Stimulated activated CD8-positive, alpha-beta memory T cell treated with anti-CD3 and anti-CD28 coated beads, Interleukin-4, amount 100 ng/mL, for 48 hours (primary cell): Measurements from ENCODE around the gene SUZ12.
"Not testable (repeated sequence)": the region's sequence is repeated elsewhere in the genome, so short reads cannot be mapped to it uniquely, and the experiment has no call there.

Experiments
- DNase-seq: peaks from one replicate; pipeline ENCODE4 v3.0.0-alpha.2; 2020

Gene SUZ12

DNA sequence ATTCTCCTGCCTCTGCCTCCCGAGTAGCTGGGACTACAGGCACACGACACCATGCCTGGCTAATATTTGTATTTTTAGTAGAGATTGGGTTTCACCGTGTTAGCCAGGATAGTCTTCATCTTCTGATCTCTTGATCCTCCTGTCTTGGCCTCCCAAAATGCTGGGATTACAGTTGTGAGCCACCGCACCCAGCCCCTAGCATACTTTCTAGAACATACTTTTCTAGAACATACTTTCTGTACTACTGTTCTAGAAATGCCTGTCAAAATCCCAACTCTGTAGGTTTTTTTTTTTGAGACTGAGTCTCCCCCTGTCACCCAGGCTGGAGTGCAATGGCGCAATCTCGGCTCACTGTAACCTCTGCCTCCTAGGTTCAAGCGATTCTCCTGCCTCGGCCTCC is 27.3 kb downstream of the SUZ12 start:
- DNase-seq = not testable (repeated sequence)

DNA sequence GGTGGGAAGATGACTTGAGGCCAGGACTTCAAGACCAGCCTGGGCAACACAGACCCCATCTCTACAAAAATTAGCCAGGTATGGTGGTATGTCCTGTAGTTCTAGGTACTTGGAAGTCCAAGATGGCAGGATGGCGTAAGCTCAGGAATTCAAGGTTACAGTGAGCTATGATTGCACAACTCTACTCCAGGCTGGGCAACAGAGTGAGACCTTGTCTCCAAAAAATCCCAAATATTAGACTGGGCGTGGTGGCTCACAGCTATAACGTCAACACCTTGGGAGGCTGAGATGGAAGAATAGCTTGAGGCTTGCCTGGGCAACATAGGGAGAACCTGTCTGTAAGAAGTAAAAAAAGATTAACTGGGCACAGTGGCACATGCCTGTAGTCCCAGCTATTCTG is 30.8 kb downstream of the SUZ12 start:
- no peak for DNase-seq

DNA sequence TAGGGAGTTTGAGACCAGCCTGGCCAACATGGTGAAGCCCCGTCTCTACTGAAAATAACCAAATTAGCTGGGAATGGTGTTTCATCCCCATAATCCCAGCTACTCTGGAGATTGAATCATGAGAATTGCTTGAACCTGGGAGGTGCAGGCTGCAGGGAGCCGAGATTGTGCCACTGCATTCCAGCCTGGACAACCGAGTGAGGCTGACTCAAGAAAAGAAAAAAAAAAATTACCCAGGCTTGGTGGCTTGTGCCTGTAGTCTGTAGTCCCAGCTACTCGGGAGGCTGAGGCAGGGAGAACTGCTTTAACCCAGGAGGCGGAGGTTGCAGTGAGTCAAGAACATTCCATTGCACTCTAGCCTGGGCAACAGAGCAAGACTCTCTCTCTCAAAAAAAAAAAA is 33.6 kb downstream of the SUZ12 start:
- not testable (repeated sequence) for DNase-seq

DNA sequence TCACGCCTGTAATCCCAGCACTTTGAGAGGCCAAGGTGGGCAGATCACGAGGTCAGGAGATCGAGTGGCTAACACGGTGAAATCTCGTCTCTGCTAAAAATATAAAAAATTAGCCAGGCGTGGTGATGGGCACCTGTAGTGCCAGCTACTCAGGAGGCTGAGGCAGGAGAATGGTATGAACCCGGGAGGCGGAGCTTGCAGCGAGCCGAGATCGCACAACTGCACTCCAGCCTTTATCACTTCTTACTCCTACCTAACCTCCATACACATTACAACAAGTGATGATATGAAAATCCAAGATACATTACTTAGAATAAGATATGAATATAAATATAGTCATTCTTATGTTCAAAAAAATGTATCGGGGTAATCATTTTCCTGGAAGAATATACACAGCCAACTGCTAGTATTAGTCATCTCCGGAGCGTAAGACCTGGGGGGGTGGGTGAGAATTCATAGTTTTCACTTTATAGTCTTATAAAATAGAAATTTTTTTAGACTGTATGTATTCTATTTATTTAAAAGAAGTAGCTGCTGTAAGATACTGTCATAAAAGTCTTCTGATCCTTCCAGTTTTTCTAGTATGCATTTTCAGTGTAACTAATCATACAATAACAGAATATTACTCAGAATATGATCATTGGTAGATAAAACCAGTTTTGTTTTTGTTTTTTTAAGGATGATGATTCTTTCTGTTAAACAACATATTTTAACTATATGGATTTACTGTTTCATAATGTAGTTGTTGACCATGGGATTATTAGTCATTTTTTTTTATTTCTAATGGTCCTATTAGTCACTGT is 37.7 kb downstream of the SUZ12 start:
- not testable (repeated sequence) for DNase-seq

DNA sequence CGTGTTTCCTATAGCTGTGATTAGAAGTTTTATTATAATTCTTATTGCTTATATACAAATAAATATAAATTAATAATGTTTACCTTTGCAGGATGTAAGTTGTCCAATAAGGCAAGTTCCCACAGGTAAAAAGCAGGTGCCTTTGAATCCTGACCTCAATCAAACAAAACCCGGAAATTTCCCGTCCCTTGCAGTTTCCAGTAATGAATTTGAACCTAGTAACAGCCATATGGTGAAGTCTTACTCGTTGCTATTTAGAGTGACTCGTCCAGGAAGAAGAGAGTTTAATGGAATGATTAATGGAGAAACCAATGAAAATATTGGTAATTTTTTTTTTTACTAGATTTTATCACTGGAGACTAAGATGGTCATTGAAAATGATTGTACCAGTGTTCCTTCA is 38.6 kb downstream of the SUZ12 start:
- DNase-seq = not testable (repeated sequence)

DNA sequence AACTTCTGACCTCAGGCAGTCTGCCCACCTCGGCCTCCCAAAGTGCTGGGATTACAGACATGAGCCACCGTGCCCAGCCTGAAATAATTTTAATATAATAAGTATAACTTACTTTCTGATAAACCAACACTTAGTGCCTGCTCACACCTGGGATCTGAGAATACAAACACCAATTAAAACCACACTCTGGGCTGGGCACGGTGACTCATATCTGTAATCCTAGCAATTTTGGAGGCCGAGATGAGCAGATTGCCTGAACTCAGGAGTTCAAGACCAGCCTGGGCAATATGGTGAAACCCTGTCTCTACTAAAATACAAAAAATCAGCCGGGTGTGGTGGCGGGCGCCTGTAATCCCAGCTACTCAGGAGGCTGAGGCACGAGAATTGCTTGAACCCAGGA is 55.0 kb downstream of the SUZ12 start:
- not testable (repeated sequence) for DNase-seq

DNA sequence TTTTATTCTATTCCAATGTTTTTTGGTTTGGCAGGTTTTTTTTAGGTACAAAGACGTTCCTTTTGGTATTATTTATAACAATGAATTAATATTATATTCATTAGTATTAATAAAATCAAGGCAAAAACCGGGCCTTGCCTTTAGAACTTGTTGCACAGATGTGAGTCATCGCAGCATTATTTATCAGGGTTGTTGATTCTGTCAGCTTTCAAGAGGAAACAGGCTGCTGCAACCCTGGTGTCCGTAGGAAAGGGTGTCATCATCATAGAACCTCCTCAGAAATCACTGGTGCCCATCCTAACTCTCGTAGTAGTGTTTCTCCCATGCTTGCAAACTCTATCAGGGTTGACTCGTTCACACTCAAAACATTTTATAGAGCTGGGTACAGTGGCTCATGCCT is 60.2 kb downstream of the SUZ12 start:
- no peak for DNase-seq

DNA sequence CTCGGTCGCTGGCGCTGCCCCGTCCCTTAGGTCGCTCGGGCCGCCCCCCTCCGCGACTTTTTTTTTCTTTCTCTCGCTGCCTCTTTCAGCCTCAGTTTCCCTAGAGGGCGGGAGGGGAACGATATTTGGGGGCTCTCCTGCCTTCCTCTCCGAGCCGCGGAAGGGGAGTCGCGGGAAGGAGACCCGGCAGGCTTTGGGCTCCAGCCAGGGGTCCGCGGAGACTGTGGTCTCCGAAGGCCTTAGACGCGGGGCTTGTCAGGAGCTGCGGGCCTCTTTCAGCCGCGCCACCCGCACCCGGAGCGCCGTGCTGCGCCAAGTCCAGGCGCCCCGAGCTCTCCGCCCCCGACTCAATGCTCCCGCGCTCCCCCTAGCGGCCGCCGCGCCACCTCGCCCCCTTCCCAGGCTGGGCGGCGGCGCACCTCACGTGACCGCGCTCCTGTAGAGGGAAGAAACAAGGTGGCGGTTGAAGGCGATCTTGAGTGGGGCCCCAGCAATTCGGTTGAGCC is 70.2 kb downstream of the SUZ12 start, which contains the start of gene LRRC37B:
Gene LRRC37B, plus strand, starts transcription at position 427 of the 506 bp plus-strand sequence. CDS start 14,010 bp downstream, outside the sequence.
- peak; percentile 94 for DNase-seq

DNA sequence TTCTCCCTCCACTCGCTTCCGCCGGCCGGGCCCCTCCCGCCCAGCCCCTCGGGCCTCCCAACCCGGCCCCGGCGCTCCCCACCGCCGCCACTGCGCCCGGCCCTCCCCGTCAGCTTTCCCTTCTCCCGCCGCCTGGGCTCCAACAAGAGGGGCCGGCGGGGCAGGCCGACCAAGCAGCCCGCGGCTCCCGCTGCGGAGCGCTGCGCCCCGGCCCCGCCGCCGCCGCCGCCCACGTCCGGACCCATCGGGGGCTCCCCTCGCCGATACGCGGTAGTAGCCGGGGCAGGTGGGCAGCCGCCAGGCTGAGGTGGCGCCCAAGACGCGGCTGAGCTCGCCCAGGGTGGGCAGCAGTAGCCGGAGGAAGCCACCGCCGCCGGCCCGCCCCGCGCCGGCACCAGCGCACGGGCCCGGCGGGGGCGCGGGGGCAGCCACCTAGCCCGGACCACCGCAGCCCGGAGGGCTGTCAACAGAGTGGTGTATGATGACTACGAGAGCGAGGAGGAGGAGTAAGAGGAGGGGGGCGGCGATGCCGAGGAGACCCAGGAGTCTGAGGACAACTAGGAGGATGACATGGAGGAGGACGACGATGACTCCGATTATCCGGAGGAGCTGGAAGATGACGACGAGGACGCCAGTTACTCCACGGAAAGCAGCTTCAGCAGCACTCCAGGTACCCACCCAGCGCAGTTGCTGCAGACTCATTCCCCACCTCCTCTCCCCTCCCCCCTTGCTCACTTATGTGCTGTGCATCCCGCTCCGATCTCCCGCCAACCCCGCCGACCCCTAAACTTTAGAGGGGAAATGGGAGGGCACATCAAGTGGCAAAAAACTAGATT is 70.9 kb downstream of the SUZ12 start:
- peak; percentile 64 for DNase-seq

DNA sequence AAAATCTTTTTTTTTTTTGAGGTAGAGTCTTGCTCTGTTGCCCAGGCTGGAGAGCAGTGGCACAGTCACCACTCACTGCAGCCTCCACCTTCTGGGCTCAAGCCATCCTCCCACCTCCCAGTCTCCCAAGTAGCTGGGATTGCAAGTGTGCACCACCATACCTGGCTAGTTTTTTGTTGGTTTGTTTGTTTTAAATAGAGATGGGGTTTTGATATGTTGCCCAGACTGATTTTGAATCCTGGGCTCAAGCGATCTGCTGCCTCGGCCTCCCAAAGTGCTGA is 72.4 kb downstream of the SUZ12 start:
- no peak for DNase-seq

DNA sequence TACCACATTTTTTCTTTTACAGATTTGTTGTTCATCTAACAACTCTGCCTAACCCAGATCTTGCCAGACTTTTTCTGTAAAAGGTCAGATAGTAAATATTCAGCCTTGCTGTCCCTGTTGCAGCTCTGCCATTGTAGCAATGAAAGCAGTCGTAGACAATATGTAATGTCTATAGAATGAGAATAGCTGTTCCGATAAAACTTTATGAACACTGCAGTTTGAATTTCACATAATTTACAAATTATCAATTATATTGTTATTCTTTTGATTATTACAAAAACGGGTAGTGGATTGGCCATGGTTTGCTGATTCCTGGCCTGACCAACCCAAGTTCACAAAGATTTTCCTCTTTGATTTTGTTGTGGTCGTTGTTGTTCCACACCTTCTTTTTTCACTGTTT is 73.3 kb downstream of the SUZ12 start:
- DNase-seq = no peak

DNA sequence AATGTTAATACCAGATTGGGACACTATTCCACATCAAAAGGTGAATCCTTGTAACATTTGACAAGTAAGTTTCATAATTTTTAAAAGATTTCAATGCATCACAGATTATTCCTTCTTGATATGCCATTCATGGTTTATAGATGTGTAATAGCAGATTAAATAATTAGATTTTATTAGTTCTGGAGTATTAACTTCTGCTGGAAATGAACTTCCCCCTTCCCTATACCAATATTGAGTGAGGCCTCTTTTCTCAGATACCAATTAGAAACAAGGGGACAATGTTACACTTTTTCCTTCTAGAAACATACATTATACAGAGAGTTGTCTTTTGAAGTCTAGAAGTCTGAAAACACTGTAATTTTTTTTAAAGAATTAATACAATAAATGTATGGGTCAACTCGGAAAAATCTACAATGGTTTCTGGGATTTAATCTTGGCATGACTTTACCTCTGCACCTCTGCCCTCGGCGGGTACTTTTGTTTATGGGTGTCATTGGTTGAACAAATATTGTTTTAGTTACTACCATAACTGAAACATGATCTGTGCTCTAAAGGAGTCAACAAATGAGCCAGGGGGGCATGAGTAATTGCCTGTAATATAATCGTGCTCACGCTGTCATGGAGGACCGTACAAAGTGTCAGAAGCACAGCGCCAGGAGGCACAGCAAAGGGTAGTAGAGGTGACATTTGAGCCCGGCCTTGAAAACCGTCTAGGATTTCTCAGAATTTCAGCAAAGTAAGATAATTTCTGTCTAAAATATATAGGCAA is 78.6 kb downstream of the SUZ12 start:
- no peak for DNase-seq

DNA sequence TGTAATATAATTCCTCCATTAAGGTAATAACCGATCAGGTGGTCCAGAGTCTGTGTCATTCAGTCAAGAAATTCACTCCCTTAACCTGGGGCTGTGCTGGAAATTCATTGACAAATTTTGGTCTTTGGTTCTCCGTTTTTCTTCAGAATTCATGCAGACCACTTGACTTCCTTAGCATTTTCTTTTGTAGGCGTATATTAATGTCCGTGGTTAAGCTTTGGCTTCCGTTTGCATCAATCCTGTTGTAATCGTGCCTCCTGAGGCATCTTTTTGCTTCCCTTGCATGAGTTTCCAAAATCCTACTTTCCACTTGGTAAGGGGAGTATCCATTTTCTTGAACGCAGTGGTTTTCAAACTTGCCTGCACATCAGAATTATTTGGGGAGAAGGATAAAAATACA is 79.4 kb downstream of the SUZ12 start:
- no peak for DNase-seq

DNA sequence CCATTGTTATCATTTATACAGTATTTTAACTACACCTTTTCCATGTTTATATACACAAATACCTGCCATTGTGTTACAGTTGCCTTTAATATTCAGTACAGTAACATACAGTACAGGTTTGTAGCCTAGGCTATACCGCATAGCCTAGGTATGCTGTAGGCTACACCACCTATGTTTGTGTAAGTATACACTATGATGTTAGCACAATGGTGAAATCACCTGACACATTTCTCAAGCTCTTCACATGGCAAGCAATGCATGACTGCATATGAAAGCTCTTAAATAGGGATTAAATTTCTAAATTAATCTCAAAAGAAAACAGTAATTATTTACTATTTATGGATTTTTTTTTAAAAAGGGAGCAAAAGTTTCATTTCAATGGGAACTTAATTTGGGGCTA is 82.4 kb downstream of the SUZ12 start:
- DNase-seq = no peak

DNA sequence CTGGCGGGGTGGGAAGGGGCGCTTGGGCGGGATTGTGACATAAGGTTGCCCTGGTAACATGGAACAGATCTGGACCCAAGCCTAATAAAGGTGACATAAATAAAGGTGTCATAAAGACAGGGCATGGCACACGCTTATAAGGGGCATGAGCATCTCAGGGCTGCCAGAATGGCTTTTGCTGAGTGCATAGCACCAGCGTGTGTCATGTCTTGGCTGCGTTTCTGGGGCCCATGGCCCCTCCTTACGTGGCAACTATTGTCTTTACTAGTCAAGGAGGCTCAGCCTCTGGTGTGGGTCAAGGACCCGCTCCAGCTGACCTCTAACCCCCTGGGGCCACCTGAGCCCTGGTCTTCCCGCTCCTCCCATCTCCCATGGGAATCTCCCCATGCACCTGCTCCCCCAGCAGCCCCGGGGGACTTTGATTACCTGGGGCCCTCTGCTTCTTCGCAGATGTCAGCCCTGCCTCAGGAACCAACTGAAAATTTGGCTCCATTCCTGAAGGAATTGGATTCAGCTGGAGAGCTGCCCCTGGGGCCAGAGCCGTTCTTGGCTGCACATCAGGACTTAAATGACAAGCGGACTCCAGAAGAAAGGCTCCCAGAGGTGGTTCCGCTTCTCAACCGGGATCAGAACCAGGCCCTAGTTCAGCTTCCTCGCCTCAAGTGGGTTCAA is 84.3 kb downstream of the SUZ12 start:
- DNase-seq = no peak

DNA sequence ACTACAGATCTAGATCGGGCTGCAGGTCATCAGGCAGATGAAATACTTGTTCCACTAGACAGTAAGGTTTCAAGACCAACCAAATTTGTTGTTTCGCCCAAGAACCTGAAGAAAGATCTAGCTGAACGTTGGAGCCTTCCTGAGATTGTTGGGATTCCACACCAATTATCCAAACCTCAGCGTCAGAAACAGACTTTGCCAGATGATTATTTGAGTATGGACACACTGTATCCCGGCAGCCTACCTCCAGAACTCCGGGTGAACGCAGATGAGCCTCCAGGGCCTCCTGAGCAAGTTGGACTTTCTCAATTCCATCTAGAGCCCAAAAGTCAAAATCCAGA is 84.8 kb downstream of the SUZ12 start:
- DNase-seq = no peak

DNA sequence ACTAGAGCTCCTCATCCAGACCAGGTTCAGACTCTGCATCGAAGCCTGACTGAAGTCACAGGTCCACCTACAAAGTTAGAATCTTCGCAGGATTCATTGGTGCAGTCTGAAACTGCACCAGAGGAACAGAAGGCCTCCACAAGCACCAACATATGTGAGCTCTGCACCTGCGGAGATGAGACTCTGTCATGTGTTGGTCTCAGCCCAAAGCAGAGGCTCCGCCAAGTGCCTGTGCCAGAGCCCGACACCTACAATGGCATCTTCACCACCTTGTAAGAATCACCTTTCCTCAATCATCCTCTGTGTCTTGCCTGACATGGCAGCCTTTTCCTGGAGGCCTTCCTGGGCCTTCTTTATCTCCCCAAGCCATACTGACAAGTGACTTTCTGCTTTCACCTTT is 85.7 kb downstream of the SUZ12 start:
- not testable (repeated sequence) for DNase-seq

DNA sequence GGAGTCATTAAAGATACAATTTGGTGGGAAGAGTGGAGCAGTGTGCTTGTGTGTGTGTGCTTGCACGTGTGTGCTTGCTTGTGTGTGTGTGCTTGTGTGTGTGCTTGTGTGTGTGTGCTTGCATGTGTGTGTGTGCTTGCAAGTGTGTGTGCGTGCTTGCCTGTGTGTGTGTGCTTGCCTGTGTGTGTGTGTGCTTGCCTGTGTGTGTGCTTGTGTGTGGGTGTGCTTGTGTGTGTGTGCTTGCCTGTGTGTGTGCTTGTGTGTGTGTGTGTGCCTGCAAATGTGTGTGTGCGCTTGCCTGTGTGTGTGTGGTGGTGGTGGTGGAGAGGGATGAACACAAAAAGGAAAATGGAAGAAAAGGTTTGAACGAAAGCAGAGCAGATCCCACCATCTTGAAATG is 90.5 kb downstream of the SUZ12 start:
- DNase-seq = not testable (repeated sequence)

DNA sequence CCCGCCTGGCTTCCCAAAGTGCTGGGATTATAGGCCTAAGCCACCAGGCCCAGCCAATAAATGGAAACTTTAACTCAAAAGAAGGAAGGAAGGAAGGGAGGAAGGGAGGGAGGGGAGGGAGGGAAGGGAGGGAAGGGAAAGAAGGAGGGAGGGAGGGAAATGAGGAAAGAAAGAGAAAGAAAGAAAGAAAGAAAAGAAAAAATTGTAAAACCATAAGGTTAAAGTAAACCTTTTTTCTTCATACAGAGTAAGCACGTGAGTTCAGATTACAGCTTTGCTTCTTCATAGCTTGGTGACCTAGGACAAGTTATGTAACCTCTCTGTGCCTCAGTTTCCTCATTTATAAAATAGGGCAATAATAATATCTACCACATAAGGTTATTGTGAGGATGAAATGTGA is 96.4 kb downstream of the SUZ12 start:
- DNase-seq = no peak

DNA sequence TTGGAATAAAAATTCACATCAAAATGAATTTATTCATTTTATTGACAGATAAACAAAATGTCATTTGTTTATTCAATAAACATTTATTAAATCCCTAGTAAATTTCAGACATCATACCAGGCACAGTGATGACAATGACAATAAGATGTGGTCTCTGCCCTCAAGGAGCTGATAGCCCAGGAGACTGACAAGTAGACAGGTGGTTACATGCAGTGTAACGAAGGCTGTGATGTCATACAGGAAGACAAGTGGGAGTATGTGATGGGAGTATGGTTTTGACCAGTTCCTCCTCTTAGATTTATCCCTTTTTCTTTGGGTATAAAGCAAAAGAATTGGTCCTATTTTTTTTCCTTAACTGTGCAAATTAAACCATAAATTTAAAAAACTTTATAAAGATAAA is 97.0 kb downstream of the SUZ12 start:
- DNase-seq = not testable (repeated sequence)

DNA sequence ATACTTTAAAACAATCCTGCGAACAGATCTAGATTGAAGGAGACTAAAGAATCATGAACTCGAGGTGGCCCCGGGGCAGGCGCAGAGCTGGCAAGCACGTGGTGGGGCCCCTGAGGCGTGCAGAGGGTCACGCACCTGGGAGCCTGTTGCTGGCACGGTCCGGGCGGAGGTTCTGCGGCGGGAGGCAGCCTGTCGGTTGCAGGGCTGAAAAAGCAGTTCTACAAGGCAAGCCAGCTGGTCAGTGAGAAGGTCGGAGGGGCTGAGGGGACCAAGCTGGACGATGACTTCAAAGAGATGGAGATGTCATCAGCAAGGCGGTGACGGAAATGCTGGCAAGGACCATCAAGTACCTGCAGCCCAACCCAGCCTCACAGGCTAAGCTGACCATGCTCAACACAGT is 103.4 kb downstream of the SUZ12 start:
- DNase-seq = not testable (repeated sequence)

DNA sequence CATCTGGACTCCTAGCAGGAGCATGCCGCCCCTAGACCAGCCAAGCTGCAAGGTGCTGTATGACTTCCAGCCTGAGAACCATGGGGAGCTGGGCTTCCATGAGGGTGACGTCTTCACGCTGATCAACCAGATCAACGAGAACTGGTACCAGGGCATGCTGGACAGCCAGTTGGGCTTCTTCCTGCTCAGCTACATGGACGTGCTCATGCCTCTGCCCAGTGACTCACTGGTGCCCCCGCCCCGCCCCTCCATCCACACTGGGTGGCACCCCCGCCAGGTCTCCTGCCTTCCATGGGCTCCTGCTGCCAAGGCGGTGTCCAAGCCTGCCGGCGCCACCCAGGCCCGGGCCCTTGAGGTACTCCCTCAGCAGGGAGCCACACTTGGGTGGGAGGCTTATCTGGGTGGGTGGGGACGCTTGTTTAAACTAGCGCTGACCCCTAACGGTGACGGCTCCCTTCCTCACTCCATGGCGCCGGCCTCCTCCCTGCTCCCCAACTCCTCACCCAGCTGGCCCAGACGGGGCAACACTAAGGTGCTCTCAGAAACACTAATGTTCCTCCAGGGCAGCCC is 104.6 kb downstream of the SUZ12 start:
- DNase-seq = not testable (repeated sequence)
